Measurements from ENCODE around the gene KCTD1.

- TF ChIP-seq REST (IDR thresholded peaks at IDR 0.05; ENCODE audit: low read depth), result no peak
- TF ChIP-seq CEBPB (IDR thresholded peaks at IDR 0.05), result no peak
- no peak for TF ChIP-seq MAX (IDR thresholded peaks at IDR 0.05)
Measured at GRCh38 chr18:26524002-26524401, 24.4 kb downstream of the KCTD1 start.
